Amygdala (tissue), 56 donors: ENCODE measurements around the gene PKP4.
"Not testable (repeated sequence)": the region's sequence is repeated elsewhere in the genome, so short reads cannot be mapped to it uniquely, and the experiment has no call there.

Experiments
- DNase-seq, 56 donors: peaks; one replicate each; lab custom pipeline; 2025; lab: John Stamatoyannopoulos, UW

The PKP4 gene

GRCh38 chr2:158463496-158464095 lies 6.8 kb downstream of the PKP4 start:
- peak in 3 of 56 donors; percentile 3 to 11 (median 9) for DNase-seq

- DNase-seq = no peak
These were observed 7.9 kb downstream of the PKP4 start for GRCh38 chr2:158464426-158465281.

- no peak for DNase-seq
These were observed 10.5 kb downstream of the PKP4 start for GRCh38 chr2:158467248-158467647.

- DNase-seq = not testable (repeated sequence)
These were observed 16.1 kb downstream of the PKP4 start for GRCh38 chr2:158472829-158473228.

- not testable (repeated sequence) for DNase-seq
These were observed 16.5 kb downstream of the PKP4 start for GRCh38 chr2:158473300-158473699.

GRCh38 chr2:158473719-158474392 lies 17.1 kb downstream of the PKP4 start:
- no peak for DNase-seq

- DNase-seq = not testable (repeated sequence)
These were observed 17.8 kb downstream of the PKP4 start for GRCh38 chr2:158474526-158475011.

- no peak for DNase-seq
These were observed 20.4 kb downstream of the PKP4 start for GRCh38 chr2:158477202-158477601.

- DNase-seq = no peak
These were observed 21.5 kb downstream of the PKP4 start for GRCh38 chr2:158478237-158478636.

- DNase-seq = no peak
These were observed 22.1 kb downstream of the PKP4 start for GRCh38 chr2:158478816-158479215.

- no peak for DNase-seq
These were observed 24.4 kb downstream of the PKP4 start for GRCh38 chr2:158481116-158481515.

- no peak for DNase-seq
These were observed 25.8 kb downstream of the PKP4 start for GRCh38 chr2:158482594-158482993.

- DNase-seq = no peak
These were observed 28.3 kb downstream of the PKP4 start for GRCh38 chr2:158484892-158485556.

- DNase-seq = no peak
These were observed 29.6 kb downstream of the PKP4 start for GRCh38 chr2:158486150-158486969.

- peak in 2 of 56 donors; percentile 26 to 45 for DNase-seq
These were observed 30.2 kb downstream of the PKP4 start for GRCh38 chr2:158486970-158487325.

- no peak for DNase-seq
These were observed 30.7 kb downstream of the PKP4 start for GRCh38 chr2:158487419-158487818.

GRCh38 chr2:158488442-158489216 lies 31.9 kb downstream of the PKP4 start:
- DNase-seq = no peak

GRCh38 chr2:158489366-158490112 lies 32.8 kb downstream of the PKP4 start:
- no peak for DNase-seq
